Activated CD4-positive, CD25-positive, alpha-beta regulatory T cell (primary cell): ENCODE data around the gene GRIK4.
"Not testable (repeated sequence)": the region's sequence is repeated elsewhere in the genome, so short reads cannot be mapped to it uniquely, and the experiment has no call there.

Experiments
- DNase-seq, 4 experiments: peaks; one replicate each; lab custom pipeline; 2025; lab: John Stamatoyannopoulos, UW

GRIK4 gene

DNA sequence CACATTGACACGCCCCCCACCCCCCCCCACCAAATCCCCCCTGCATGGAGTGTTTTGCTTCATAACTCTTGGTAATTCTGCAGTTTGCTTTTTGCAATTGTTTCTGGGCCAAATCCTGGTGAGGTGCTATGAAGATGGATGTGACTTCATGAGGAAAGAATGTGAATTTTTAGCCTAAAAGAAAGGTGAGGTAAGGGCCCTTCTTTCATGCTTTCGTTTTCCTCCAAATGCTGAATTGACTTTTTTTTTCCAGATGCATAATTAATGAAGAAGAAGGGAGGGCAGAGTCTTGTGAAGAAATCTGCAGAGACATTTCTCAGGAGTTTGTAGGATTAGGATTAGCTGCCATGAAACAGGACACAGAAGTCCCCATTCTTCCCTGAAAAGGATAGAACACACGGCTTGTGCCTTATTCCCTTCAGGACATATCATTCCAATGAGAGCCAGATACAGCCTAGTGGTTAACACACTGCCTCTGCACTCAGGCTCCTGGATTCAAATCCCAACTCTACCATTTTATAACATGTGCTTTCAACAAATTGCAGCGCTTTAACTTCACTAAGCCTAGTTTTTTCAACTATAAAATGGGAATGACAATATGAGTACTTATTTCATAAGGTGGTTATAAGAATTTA lies 492.8 kb downstream of the GRIK4 start:
- no peak for DNase-seq

DNA sequence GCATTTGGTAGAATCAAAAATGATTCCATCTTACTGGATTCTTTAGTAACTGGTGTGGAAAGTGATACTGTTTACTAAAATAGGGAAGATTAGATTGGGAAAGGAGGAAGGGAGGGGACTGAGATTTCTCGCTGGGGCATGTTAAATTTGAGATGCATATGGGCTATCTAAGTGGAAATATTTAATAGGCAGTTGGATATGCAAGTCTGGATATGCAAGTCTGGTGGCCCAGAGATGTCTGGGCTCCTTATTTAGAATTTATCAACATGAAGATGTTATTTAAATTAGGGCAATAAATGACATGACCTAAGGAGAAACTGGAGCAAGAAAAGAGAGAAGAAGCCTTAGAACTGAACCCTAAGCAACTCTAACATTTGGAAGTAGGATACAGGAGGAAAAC lies 495.4 kb downstream of the GRIK4 start:
- no peak for DNase-seq

DNA sequence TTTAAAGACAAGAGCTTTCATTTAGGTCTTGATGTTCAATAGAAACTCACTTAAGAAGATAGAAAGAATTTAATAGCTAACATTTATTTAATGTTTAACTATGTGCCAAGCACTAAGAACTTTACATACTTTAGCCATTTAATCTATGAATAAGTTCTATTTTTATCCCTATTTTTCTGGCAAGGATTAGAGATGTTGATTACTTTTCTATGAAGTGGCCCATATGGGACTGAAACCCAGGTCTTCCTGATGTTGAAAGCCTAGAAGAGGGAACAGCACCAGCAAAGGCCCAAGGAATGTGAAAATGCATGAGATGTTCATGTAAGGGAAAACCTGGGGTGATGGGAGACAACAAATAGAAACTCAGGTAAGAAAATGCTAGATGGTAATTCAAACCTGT lies 497.0 kb downstream of the GRIK4 start:
- DNase-seq = no peak

DNA sequence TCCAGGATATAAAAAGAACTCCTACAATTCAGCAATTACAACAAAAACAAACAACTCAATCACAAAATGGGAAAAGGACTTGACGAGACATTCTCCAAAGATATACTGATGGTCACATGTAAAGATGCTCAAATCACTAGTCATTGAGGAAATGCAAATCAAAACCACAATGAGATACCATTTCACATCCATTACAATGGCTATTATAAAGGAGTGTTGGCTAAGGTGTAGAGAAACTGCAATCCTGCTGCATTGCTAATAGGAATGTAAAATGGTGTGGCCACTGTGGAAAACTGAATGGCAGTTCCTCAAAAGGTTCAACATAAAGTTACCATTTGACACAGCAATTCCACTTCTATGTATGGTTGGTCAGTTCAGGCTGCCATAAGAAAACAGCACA lies 500.5 kb downstream of the GRIK4 start:
- DNase-seq = no peak

DNA sequence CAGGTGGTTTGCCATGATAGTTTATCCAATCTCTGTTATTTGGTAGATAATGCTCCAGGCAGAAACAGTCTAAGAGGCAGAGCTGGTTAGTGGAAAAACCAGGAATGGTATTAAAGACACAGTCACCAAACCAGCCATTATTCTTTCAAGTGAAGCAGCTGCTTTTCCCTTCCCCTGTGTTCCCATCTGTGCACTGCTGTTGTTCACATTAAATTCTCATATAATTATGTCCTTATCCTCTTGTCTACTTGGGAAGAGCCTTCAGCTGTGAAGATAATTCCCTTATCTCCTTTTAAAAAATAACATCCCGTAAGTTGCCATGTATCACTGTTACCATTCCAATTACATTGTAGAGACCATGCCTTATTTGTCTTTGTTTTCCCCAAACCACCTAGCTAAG lies 507.2 kb downstream of the GRIK4 start:
- no peak for DNase-seq

DNA sequence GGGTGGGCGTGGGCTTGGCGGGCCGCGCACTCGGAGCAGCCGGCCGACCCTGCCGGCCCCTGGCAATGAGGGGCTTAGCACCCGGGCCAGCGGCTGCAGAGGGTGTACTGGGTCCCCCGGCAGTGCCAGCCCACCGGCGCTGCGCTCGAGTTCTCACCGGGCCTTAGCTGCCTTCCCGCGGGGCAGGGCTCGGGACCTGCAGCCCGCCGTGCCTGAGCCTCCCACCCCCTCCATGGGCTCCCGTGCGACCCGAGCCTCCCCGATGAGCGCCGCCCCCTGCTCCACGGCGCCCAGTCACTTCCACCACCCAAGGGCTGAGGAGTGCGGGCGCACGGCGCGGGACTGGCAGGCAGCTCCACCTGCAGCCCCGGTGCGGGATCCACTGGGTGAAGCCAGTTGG lies 510.2 kb downstream of the GRIK4 start:
- not testable (repeated sequence) for DNase-seq

DNA sequence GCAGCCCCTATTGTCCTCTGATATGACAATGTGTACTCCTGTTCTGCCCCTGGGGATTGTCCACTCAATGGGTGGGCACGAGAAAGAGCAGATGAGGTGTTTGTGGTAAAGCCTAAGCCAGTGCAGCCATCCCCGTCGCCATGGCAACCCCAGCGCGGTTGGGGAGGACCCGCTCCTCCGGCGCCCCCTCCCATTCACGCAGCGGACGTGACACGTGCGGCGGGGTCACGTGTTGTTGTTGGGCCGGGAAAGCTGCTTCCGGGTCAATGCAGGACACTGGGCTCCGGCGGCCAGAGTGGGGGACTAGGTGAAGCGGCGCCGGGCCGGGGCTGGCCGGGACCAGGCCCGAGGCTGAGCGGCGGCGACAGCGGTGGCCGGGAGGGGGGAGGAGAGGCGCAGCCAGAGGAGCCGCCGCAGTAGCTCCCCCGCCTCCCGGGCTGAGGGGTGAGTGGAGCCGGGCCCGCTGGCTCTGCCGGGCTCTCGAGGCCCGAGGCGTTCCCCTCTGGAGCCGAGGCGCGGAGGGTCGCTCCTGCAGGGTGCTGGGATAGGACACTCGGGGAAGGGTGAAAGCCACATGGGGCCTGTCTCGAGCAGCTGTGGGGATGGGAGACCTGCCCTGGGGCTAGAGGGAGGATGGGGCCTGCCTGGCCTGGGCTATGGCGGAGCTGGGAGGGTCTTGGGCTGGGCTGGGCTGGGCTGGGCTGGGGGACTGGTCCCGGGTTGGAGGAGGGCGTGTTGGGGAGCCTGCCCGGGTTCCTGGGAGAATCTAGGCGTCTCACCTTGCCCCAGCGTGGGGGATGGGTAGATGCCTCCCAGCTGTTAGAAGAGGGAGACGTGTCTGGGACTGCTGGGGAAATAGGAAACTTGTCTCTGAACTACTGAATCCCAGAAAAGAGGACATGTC lies 512.6 kb downstream of the GRIK4 start, which contains the start of gene TBCEL:
Gene TBCEL, plus strand, starts transcription at position 255 of the 904 bp plus-strand sequence. CDS start 21,589 bp downstream, outside the sequence.
- DNase-seq = peak; percentile 48 to 74 (median 68)

DNA sequence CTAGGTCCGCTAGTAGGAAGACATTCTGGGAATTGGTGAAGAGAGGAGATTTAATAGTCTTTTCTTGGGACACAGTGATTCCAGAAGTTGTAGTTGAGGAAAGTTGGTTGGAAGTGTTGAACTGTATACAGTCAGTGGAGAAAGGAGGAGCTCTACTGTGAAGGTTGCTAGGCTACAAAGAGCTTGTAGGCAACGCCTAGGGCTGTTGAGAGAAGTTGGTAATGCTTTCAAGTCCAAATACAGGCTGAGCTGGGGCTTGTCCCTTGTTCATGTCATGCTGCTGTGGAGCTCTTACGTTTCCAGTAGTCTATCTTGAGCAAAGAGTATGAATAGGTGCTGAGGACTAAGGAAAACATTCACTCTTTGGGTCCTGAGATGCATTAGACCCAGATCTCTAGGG lies 513.4 kb downstream of the GRIK4 start:
- no peak for DNase-seq

DNA sequence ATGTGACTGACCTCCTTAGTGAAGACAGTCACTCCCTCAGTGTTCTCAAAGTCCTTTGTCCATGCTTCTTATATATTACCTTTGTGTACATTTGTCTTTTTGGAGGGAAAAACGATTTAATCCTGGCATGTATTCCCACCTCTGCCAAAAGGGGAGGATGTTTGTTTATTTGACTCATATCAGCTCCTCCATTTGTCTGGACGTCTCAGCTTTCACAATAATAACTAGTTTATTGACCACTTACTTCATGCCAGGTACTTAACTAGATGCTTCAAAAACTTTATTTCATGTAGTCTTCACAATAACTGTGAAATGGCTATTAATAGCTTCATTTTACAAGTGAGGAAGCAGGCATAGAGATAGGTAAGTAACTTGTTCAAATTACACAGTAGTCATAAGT lies 517.6 kb downstream of the GRIK4 start:
- DNase-seq = no peak

DNA sequence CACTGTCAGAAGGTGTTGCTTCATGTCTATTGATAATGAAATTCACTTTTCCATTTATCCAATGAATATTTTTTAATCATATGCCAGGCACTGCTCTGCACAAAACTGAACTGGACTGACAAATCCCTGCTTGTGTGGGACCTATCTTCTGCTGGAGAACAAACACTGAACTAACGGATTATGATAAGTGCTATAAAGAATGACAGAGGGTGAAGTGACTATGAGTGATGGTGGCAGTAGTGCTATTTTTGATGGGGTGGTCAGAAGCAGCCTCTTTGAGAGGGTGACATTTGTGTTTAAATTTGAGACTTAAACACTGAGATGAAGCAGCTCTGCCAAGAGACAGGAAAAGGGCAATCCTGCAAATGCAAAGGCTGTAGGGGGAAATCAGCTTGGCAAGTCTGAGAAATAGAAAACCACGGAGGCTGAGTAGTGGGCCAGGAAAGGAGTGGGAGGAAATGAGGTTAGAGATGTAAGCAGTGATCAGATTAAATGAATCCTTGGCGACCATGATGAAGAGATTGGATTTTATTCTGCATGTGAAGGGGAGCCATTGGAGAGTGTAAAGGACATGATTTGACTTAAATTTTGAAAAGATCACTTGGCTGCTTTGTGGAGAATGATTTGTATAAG lies 518.4 kb downstream of the GRIK4 start:
- DNase-seq = no peak

DNA sequence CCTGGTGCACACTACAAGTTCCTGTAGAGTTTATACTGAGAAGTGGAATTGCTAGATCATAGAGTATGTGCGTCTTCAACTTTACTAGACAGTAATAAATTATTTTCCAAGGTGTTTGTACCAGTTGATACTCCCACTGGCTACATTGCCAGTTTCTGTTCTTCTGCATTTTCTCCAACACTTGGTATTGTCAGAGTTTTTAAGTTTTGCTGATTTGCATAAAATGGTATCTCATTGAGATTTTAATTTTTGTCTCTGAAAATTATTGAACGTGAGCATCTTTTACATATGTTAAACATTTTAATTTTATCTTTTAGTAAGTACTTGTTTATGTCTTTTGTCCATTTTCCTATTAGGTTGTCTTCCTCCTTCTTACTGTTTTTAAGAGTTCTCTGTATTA lies 519.6 kb downstream of the GRIK4 start:
- no peak for DNase-seq

DNA sequence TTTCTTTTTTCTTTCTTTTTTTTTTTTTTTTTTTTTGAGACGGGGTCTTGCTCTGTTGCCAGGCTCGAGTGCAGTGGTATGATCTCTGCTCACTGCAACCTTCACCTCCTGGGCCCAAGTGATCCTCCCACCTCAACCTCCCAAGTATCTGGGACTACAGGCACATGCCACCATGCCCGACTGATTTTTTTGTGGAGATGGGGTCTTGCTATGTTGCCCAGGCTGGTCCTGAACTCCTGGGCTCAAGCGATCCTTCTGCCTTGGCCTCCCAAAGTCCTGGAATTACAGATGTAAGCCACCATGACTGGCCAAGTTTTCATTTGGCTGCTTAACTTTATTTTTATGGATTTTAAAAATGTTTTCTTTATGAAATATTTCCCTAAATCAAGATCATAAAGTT lies 520.1 kb downstream of the GRIK4 start:
- DNase-seq = not testable (repeated sequence)

DNA sequence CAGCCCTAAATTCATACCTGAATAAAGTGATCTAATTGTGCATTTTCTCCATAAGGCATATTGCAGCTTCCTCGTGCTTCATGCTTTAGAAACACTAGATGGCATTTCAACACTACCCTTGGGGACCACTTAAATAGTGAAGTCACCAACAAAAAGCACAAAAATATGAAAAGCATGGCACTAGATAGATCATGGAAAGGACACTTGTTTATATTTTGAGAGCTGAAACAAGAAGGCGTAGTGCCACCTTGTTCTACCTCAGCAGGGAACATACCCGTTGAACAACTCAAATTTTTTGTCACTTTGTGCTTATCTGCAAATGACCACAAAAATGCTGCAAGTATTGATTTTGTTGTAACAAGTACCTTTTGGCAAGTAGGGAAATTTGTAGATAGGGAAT lies 521.0 kb downstream of the GRIK4 start:
- DNase-seq = no peak

DNA sequence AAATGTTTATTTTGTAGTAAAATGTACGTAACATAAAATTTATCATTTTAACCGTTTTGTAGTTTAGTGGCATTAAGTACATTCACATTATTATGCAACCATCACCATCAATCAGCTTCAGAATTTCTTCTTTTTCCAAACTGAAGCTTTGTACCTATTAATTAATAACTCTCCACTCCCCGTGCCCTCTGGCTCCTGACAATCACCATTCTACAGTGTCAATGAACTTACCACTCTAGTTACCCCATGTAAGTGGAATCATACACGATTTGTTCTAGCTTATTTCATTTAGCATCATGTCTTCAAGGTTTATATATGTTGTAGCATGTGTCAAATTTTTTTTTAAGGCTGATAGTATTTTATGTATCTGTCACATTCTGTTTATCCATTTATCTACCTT lies 522.1 kb downstream of the GRIK4 start:
- no peak for DNase-seq

DNA sequence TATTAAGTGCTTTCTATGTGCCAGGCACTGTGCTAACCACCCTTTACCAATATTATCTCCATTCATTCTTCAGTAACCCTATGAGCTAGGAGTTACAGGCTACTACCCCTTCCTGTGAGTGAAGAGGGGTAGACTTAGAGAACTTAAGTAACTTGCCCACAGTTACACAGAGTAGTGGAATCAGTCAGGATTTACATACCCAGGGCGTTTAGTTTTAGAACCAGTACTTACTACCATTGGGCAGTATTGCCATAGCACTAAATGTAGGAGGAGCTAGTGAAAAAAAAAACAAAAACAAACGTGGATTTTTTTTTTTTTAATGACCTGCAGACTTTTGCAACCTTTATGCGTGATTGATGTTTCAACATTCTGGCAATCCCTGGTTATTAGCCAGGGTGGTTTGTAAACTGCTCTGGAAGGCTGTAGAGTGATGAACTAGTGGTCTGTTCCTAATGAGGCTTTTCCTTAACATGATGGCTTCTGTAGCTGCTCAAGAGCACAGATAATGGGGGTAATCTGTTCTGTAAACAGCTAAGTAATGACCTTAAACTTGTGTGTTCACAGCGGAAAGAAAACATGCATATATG lies 523.7 kb downstream of the GRIK4 start:
- no peak for DNase-seq

DNA sequence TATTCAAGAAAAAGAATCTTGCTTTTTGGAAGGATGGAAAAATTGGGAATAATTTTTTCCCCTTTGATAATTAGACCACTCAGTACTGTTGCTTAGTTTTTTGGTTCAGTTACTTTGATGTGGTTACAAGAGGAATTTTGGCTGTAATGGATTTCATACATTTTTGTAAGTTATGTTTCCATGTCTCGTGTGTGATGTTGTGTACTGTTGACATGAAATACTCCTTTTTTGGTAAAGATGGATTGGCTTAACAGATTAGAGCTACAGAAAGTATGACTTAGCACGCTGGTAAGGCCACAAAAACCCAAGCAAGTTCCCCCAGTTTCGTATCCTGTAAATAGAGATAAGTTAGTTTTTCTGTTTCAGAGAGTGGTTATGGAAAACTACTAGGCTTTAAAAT lies 524.2 kb downstream of the GRIK4 start:
- DNase-seq = no peak

DNA sequence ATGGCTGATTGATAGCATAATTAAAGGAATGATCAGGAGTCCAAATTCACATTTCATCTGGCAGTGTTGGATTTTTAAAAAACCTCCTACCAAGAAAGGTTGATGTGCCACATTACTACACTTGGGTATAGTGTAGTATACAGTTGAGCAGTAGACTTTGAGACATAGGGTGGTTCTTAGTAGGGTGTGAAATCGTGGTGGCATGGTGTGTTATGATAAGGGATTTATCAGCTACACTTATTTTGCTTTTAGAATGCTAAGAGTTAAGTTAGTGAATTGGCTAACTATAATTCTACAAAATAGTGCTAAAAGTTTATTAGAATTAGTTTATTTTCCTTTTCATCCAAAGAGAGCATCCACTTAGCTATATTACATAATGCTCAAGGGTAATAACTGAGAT lies 525.5 kb downstream of the GRIK4 start:
- no peak for DNase-seq
